HepG2 (cell line): Measurements from ENCODE around the gene APLNR. TPM values are rescaled to one million over a fixed set of nuclear protein-coding genes. Genes with fewer than 3 reads are reported as not detected.

Experiments
- ATAC-seq: fragments of 200-7000 bp; cut with Tn5 transposase; 3 replicates; pipeline ENCODE4 v1.9.1; 2020; ENCODE audit warnings: mild to moderate bottlenecking, moderate library complexity
- BruUV-seq: library from RNA; stranded (reverse); fragments of 400-500 nt; replicated peaks from 2 replicates; lab custom pipeline; 2021; lab: Mats Ljungman, UMichigan
- CTCF ChIA-PET: fragments of 300-600 bp; formaldehyde crosslinking; extraction: SDS; loops from one replicate; lab custom pipeline; 2021; ENCODE audit warnings: low total read pairs, inconsistent platforms, low intra/inter-chr PET ratio; lab: Yijun Ruan, JAX
- POLR2A ChIA-PET: fragments of 350-600 bp; sonication (Branson Sonifier 250); formaldehyde crosslinking; loops from one replicate; lab custom pipeline; 2020; ENCODE audit warnings: antibody characterized with exemption, inconsistent platforms; lab: Yijun Ruan, JAX
- DNase-seq: peaks from one replicate; pipeline ENCODE4 v3.0.0-alpha.2; 2015; ENCODE audit warnings: low spot score
- FAIRE-seq: peaks from 3 replicates; lab custom pipeline; 2011; peaks lifted over from hg19 to GRCh38; lab: Jason Lieb, UNC
- H2AFZ ChIP-seq: one replicate; pipeline ENCODE4 v1.6.1; 2011; ENCODE audit warnings: low read length, inconsistent platforms
- H3K27ac ChIP-seq: fragments of 300-600 bp; 3 replicates; pipeline ENCODE4 v1.8.0; 2011; ENCODE audit warnings: mixed run types, mild to moderate bottlenecking, mixed read lengths, low read length, inconsistent platforms; ENCODE audit not compliant: insufficient read depth; ENCODE audit errors: extremely low read length
- H3K27me3 ChIP-seq, 2 experiments: fragments of 200-600 bp in 1 of 2; 2 replicates in 1 of 2; 3 replicates in 1 of 2; pipeline versions ENCODE4 v1.6.0 to v1.8.0; 2011; ENCODE audit warnings: low read length in 2 of 2, mild to moderate bottlenecking in 2 of 2, moderate library complexity in 2 of 2, inconsistent platforms in 1 of 2; ENCODE audit not compliant: insufficient read depth in 2 of 2, control insufficient read depth in 1 of 2
- H3K36me3 ChIP-seq, 2 experiments: fragments of 200-600 bp in 1 of 2; replicated peaks in 1 of 2; 2 replicates in 1 of 2; 3 replicates in 1 of 2; pipeline versions ENCODE4 v1.5.1 to v1.8.0; 2011; ENCODE audit warnings: low read length in 2 of 2, inconsistent platforms in 1 of 2; ENCODE audit not compliant: insufficient read depth in 2 of 2, control insufficient read depth in 1 of 2
- H3K4me1 ChIP-seq: 2 replicates; pipeline ENCODE4 v1.5.1; 2012; ENCODE audit warnings: low read length, inconsistent platforms; ENCODE audit not compliant: insufficient read depth
- H3K4me2 ChIP-seq: 2 replicates; pipeline ENCODE4 v1.6.0; 2011; ENCODE audit warnings: low read depth, low read length, inconsistent platforms
- H3K4me3 ChIP-seq, 3 experiments: fragments of 200-600 bp in 1 of 3; sonication (generic), shearing (Covaris generic) in 1 of 3; replicated peaks in 1 of 3; 2 replicates each; pipeline ENCODE4 v1.5.1; 2011 to 2016; ENCODE audit warnings: low read length in 3 of 3, inconsistent platforms in 2 of 3, low read depth in 2 of 3, mild to moderate bottlenecking in 2 of 3, control low read depth in 1 of 3, mixed read lengths in 1 of 3; ENCODE audit not compliant: insufficient read depth in 1 of 3
- H3K79me2 ChIP-seq: one replicate; pipeline ENCODE4 v1.6.1; 2011; ENCODE audit warnings: low read length, inconsistent platforms; ENCODE audit not compliant: insufficient read depth
- H3K9ac ChIP-seq: 2 replicates; pipeline ENCODE4 v1.6.0; 2011; ENCODE audit warnings: mild to moderate bottlenecking, low read depth, low read length, inconsistent platforms; ENCODE audit not compliant: insufficient read depth
- H3K9me3 ChIP-seq: 2 replicates; pipeline ENCODE4 v1.5.1; 2012; ENCODE audit warnings: mild to moderate bottlenecking, low read length
- H4K20me1 ChIP-seq: 2 replicates; pipeline ENCODE4 v1.6.0; 2011; ENCODE audit warnings: inconsistent platforms, mild to moderate bottlenecking, low read length, moderate library complexity; ENCODE audit not compliant: insufficient read depth
- BCL6 ChIP-seq: IDR thresholded peaks from 2 replicates; pipeline ENCODE4 v1.6.1; 2016; ENCODE audit warnings: missing genetic modification reagents, missing compliant biosample characterization
- FOXC1 ChIP-seq: sonication (generic); formaldehyde crosslinking; IDR thresholded peaks from 2 replicates; pipeline ENCODE4 v1.8.0; 2022; ENCODE audit warnings: mild to moderate bottlenecking, missing genetic modification reagents, borderline replicate concordance
- JUND ChIP-seq: sonication (generic); formaldehyde crosslinking; IDR thresholded peaks from 2 replicates; pipeline ENCODE4 v1.8.0; 2022; ENCODE audit warnings: mild to moderate bottlenecking, missing genetic modification reagents
- KDM1A ChIP-seq: IDR thresholded peaks from 2 replicates; pipeline ENCODE4 v1.6.1; 2016; ENCODE audit warnings: missing compliant biosample characterization
- MED8 ChIP-seq: sonication (generic); formaldehyde crosslinking; IDR thresholded peaks from 2 replicates; pipeline ENCODE4 v1.8.1; 2023; ENCODE audit warnings: mild to moderate bottlenecking, missing genetic modification reagents; ENCODE audit not compliant: insufficient replicate concordance
- NR2C2 ChIP-seq: sonication (generic); formaldehyde crosslinking; IDR thresholded peaks from 2 replicates; pipeline ENCODE4 v1.4.0; 2020; ENCODE audit warnings: missing genetic modification reagents, mild to moderate bottlenecking, moderate library complexity, borderline replicate concordance
- SATB2 ChIP-seq: sonication (generic); formaldehyde crosslinking; IDR thresholded peaks from 2 replicates; pipeline ENCODE4 v1.5.0; 2020; ENCODE audit warnings: missing genetic modification reagents
- SIN3B ChIP-seq: fragments of 150-350 bp; IDR thresholded peaks from 2 replicates; pipeline ENCODE4 v1.6.1; 2014; ENCODE audit warnings: low read length
- SP2 ChIP-seq: sonication (generic); formaldehyde crosslinking; IDR thresholded peaks from 2 replicates; pipeline ENCODE4 v1.5.1; 2020; ENCODE audit warnings: mild to moderate bottlenecking, missing genetic modification reagents
- ZBTB10 ChIP-seq: sonication (generic); formaldehyde crosslinking; IDR thresholded peaks from 2 replicates; pipeline ENCODE4 v1.4.0; 2020; ENCODE audit warnings: missing genetic modification reagents, borderline replicate concordance
- ZNF329 ChIP-seq: sonication (generic); formaldehyde crosslinking; IDR thresholded peaks from 2 replicates; pipeline ENCODE4 v1.9.0; 2021; ENCODE audit warnings: low read depth, mild to moderate bottlenecking, missing genetic modification reagents
- ZNF33B ChIP-seq: sonication (generic); formaldehyde crosslinking; IDR thresholded peaks from 2 replicates; pipeline ENCODE4 v1.5.1; 2020; ENCODE audit warnings: mild to moderate bottlenecking, missing genetic modification reagents
- ZNF574 ChIP-seq: sonication (generic); formaldehyde crosslinking; IDR thresholded peaks from 2 replicates; pipeline ENCODE4 v1.4.0; 2020; ENCODE audit warnings: missing genetic modification reagents
- ZNF850 ChIP-seq: sonication (generic); formaldehyde crosslinking; conservative IDR thresholded peaks from 2 replicates; pipeline ENCODE4 v1.9.0; 2021; ENCODE audit warnings: mild to moderate bottlenecking, missing genetic modification reagents
- in situ Hi-C: cut with HindIII; loops from 2 replicates; pipeline ENCODE4 v1.10.0; 2017; ENCODE audit warnings: low pct_unique_long_range_greater_than_20kb; ENCODE audit not compliant: extremely low pct_ligation_motif_present
- intact Hi-C: fragments of 100-400 bp; cut with micrococcal nuclease; formaldehyde crosslinking; loops from one replicate; pipeline ENCODE4 v1.10.0; 2022; ENCODE audit not compliant: unreplicated experiment
- polyA plus RNA-seq, 8 experiments: library from polyadenylated mRNA; depleted of rRNA in 3 of 8; stranded (reverse) in 7 of 8; unstranded in 1 of 8; fragments of >200 nt; fragmentation: Illumina TruSeq in 4 of 8; extraction: Trizol in 4 of 8; gene quantifications; 2 replicates each; pipeline versions ENCODE4 v1.2.1 to v1.2.3, GENCODE V29; 2011 to 2016; ENCODE audit warnings: low read depth in 4 of 8, missing spikeins in 1 of 8, mixed read lengths in 1 of 8; ENCODE audit not compliant: insufficient read depth in 1 of 8
- total RNA-seq, 5 experiments: library from RNA; depleted of rRNA; stranded (reverse); fragments of >200 nt; fragmentation: Illumina TruSeq; extraction: Trizol; gene quantifications; 2 replicates each; pipeline ENCODE4 v1.2.3, GENCODE V29; 2016; ENCODE audit warnings: low read depth in 1 of 5

Gene APLNR
- total and polyA plus RNA-seq, 2 of the 13 experiments (the other 11 are each of a cell fraction or from before 2014, with no cell fraction given): not detected

- TF ChIP-seq ZNF574 (CRISPR knock-in tag) (no peak), ZNF329 (CRISPR knock-in tag) (no peak), BCL6 (CRISPR knock-in tag) (no peak), ZNF33B (no peak), FOXC1 (CRISPR knock-in tag) (no peak), ZNF850 (CRISPR knock-in tag) (no peak), SATB2 (CRISPR knock-in tag) (no peak)
Observed at GRCh38 chr11:57255618-57256017, 18.6 kb upstream of the APLNR start (continued).

DNA sequence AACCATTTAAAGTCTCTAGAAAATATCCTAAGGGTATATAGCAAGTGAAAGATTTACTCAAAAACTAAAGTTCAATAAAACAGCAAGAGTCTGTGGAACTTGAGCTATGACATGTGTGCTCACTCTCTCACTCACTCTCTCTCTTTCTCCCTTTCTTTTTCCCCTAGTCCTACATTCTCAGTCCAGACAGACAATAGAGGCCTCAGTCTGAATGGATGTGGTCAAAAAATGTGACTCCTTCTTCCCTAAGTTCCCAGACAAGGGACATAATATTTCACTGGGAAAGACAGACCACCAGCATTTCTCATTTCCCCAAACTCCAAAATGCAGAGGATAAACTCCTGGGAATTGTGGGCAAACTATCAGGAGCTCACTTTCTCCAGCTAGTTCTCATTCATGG lies 17.6 kb upstream of the APLNR start:
- BruUV-seq: no TSS peak
- no peak overlapping the region for H3K4me2 ChIP-seq
- H3K9me3 ChIP-seq: no peaks in the 10 kb centered on the region
- intact Hi-C loops: no loop called here
- H3K79me2 ChIP-seq: no peaks in the 10 kb centered on the region
- no peak for ATAC-seq
- no peak for TF ChIP-seq ZBTB10 (CRISPR knock-in tag)
- TF ChIP-seq MED8 (CRISPR knock-in tag): no peak
- no peak for TF ChIP-seq KDM1A (CRISPR knock-in tag)
- no peak for TF ChIP-seq SIN3B
- TF ChIP-seq JUND (CRISPR knock-in tag): no peak
- TF ChIP-seq NR2C2 (CRISPR knock-in tag): no peak
- no peak for TF ChIP-seq SP2
- H3K27me3 ChIP-seq: no peaks in the 10 kb centered on the region
- no peaks in the 10 kb centered on the region for H4K20me1 ChIP-seq
- no peak for DNase-seq
- H2AFZ ChIP-seq: no peak overlapping the region
- H3K4me1 ChIP-seq: no peaks in the 10 kb centered on the region
- H3K36me3 ChIP-seq: no peaks in the 10 kb centered on the region
- POLR2A ChIA-PET: no interaction called here
- in situ Hi-C loops: loop anchor here (5.0 kb wide), 2 partner anchors 137 to 412 kb away; no protein-coding TSS in a partner anchor
- no peak overlapping the region for H3K4me3 ChIP-seq
- CTCF ChIA-PET: no interaction called here
- no peak overlapping the region for H3K27ac ChIP-seq
- FAIRE-seq: no peak
- no peak overlapping the region for H3K9ac ChIP-seq
